Sigmoid colon (tissue), 3 donors: ENCODE data around the gene RPH3AL.
"Not testable (repeated sequence)": the region's sequence is repeated elsewhere in the genome, so short reads cannot be mapped to it uniquely, and the experiment has no call there.

Source experiments
- CTCF ChIP-seq, 4 experiments: fragments of 450-650 bp in 3 of 4; fragments of 200-600 bp in 1 of 4; IDR thresholded peaks; one replicate each; pipeline ENCODE4 v1.5.1; 2016 to 2019; ENCODE audit warnings: antibody characterized with exemption in 4 of 4, mild to moderate bottlenecking in 3 of 4, moderate library complexity in 2 of 4
- POLR2A ChIP-seq, 2 donors: fragments of 450-650 bp; IDR thresholded peaks; one replicate each; pipeline ENCODE4 v1.6.1; 2016; ENCODE audit warnings: antibody characterized with exemption in 2 of 2, mild to moderate bottlenecking in 2 of 2, moderate library complexity in 2 of 2

GRCh38 chr17:206484-206883, 146.1 kb downstream of the RPH3AL start:
- TF ChIP-seq POLR2A, CTCF (IDR thresholded peaks at IDR 0.05): not testable (repeated sequence)
